Measurements from ENCODE around the gene MYL6B.
A peak's percentile ranks its signal among the peaks of the same experiment; 100 is the strongest.

MYL6B gene

GRCh38 chr12:56117778-56118687 is 34.4 kb upstream of the MYL6B start, which contains the start of gene ZC3H10:
Gene ZC3H10 (plus strand): TSS chr12:56118266. CDS start chr12:56120563, 2,297 bp downstream.
- peak within 1 kb of the TSS; percentile 99 for H3K27ac ChIP-seq
- TF ChIP-seq ZFX (IDR thresholded peaks at IDR 0.05; ENCODE audit: borderline replicate concordance) (no peak), CTCF (IDR thresholded peaks at IDR 0.05) (peak; percentile 86)

GRCh38 chr12:56118688-56119357 is 33.6 kb upstream of the MYL6B start:
- TF ChIP-seq ZFX (IDR thresholded peaks at IDR 0.05; ENCODE audit: borderline replicate concordance) (no peak), CTCF (IDR thresholded peaks at IDR 0.05) (no peak)

GRCh38 chr12:56119361-56119796 is 33.0 kb upstream of the MYL6B start:
- peak overlapping the region; percentile 99 for H3K27ac ChIP-seq
- TF ChIP-seq CTCF (IDR thresholded peaks at IDR 0.05) (peak; percentile 98), ZFX (IDR thresholded peaks at IDR 0.05; ENCODE audit: borderline replicate concordance) (no peak)

More at GRCh38 chr12:56118688-56119357, 33.6 kb upstream of the MYL6B start:
- peak overlapping the region; percentile 99 for H3K27ac ChIP-seq

GRCh38 chr12:56120158-56120846 is 32.1 kb upstream of the MYL6B start:
- TF ChIP-seq CTCF (IDR thresholded peaks at IDR 0.05) (no peak), ZFX (IDR thresholded peaks at IDR 0.05; ENCODE audit: borderline replicate concordance) (no peak)
- peak overlapping the region; percentile 99 for H3K27ac ChIP-seq

GRCh38 chr12:56121204-56121870 is 31.1 kb upstream of the MYL6B start:
- no peak overlapping the region for H3K27ac ChIP-seq
- no peak for TF ChIP-seq ZFX (IDR thresholded peaks at IDR 0.05; ENCODE audit: borderline replicate concordance)
- TF ChIP-seq CTCF (IDR thresholded peaks at IDR 0.05): no peak

GRCh38 chr12:56122637-56123036 is 29.8 kb upstream of the MYL6B start:
- H3K27ac ChIP-seq: no peak overlapping the region
- no peak for TF ChIP-seq CTCF (IDR thresholded peaks at IDR 0.05)
- no peak for TF ChIP-seq ZFX (IDR thresholded peaks at IDR 0.05; ENCODE audit: borderline replicate concordance)

Measured in 22Rv1 (cell line).